Dedifferentiated amniotic fluid mesenchymal stem cell (primary cell): ENCODE measurements around the gene DOCK8.

Source experiments
- DNase-seq: peaks from one replicate; pipeline ENCODE4 v3.0.0-alpha.2; 2016; ENCODE audit errors: extremely low spot score

The DOCK8 gene

DNA sequence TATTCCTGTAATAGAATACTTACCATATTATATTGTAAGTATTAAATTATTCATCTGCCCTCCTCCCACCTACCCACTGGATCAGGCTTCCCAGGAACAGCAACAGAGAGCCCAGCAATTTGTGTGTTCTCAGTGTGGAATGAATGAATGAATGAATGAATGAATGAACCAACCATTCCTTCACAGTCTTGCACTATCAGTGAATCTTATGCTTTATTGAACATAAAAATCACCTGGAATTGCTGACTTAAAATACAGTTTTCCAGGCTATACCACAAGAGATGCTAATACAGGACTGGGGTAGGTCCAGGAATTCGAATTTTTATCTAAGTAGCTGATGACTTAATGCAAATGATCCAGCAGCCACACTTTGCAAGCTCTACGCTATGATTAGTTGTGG lies 51.6 kb downstream of the DOCK8 start:
- DNase-seq, result no peak

DNA sequence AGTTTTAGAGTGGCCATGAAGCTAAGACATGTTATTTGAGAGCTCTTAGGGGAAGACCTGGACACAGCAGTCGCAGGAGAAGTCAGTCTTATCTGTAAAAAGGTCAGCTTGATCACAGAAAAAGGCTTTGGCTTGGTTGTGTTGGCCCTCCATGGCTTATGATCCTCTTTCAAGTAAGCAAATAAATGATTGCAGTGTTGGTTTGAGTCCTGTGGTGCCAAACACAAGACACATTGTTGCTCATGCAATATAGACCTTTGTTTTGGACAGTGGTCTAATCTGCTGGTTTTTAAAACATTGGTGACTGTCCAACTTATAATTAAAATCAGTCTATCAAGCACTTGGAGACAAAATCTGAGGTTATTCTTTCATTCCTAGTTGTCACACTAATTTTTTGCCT lies 54.0 kb downstream of the DOCK8 start:
- DNase-seq, result no peak

DNA sequence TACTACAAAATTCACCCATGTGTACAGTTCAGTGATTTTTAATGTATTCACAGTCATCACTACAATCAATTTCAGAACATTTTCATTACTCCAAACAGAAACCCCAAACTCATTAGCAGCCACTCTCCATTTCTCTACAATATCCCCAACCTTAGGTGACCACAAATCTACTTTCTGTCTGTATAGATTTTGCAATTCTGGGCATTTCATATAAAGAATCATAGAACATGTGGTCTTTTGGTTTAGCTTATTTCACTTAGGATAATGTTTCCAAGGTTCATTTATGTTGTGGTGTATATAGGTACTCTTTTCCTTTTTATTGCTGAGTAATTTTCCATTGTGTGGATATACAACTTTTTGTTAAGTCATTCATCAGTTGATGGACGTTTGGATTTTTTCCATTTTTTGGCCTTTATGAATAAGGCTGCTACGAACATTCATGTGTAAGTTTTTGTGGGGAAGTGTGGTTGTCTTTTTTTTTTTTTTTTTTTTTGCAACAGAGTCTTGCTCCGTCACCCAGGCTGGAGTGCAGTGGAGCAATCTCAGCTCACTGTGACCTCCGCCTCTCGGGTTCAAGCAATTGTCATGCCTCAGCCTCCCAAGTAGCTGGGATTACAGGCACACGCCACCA lies 54.5 kb downstream of the DOCK8 start:
- no peak for DNase-seq

DNA sequence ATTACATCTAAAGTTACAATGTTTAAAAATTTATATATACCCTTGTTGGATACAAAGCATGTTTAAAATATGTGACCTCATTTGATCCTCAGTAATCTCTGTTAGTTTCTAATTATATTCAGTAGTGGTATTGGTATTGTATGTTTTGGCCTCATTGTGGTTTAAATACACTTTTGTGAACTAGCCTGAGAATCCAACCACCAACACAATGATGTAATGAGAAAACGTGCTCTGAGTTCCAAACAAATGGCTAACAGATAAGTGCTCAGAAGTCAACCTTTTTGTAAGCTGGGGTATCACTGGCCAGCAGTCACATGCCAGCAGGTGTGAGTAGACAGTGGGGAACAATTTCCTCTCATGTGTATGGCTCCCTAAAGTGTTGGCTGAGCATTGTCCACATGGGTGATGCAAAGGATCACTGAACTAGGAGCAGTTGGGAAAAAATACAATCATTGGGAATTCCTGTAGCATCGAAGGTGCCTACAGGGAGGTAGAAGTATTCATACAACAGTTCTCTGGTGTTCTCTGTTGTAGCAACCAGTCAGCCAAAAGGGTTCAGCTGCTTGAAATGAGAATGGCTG lies 56.1 kb downstream of the DOCK8 start:
- DNase-seq, result no peak

DNA sequence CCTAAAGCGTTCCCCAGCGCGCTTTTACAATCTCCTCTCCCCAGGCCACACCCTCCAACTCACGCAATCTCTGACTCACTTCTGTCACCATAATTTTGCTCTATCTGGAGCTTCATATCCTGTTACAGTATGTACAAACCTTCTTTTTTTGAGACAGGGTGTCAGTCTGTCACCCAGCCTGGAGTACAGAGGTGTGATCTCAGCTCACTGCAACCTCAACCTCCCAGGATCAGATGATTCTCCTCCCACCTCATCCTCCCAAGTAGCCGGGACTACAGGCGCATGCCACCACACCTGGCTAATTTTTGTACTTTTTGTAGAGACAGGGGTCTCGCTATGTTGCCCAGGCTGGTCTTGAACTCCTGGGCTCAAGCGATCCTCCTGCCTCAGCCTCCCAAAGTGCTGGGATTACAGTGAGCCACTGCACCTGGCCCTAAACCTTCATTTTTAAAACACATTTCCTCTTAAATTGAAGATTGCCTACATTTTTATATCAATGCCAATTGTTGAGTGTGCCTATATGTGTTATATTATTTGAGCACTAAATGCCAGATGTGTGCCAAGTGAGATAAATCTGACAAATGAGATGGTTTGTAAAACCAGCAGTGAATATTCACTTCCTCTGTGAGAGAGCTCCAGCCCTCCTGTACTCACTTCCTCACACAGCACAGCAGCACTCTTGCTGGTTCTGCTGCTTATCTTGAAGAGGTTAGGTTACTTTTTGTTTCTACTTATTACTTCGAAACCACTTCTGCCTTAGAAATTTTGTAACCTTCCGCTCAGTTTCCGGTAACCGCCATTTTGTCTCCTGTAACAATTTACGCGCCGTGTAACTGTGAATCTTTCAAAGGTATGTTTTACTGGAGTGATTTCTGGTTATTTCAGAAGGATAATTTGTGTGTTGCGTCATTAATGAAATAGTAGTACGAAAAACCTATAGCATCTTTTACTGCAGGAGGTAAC lies 57.9 kb downstream of the DOCK8 start:
- DNase-seq, result no peak

DNA sequence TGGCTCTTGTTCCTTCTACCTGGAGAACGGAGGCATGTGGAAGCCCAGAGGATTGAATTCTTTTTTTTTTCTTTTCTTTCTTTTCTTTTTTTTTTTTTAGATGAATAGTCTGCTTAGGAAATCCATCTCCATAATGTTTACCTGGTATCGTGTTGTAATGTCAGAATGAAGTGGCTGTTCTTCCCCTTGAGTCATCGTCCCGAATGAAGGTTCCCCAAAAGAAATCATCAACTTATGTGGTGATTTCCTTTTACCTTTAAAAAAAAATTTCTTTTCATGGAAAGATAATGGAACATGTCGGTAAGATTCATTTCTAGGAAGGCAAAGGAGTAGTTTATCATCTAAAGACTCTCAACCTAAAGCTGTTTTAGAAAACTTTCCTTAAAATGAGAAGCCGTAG lies 59.7 kb downstream of the DOCK8 start:
- DNase-seq, result no peak

DNA sequence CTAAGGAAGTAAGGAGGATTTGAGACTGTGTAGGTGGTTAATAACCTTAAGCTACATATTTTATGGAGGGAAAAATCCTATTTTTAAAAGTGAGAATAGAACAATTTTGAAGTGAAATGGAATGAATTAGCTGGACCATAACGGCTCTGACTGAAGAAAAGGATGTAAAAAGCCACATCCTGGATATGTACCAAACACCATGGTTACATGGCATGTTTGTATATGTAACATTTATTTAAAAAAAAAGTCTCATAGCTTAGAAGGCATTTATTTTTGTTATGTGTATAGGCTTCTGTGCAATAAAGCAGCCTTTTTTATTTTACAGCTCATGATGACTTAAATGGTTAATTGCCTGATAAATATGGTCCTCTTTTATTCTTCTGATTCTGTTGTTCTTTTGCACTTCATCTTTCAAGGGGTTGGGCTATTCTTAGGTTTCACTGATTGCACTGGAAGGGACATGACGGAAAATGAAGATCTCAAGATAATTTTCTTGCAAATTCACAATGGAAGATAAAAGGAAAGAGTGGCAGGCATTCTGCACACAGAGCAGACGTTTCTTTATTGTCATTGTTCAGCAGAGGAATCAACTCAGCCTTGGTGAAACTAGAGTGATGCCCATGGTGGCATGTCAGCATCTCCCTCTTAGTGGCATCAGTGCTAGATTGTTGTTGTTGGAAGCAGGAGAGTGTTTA lies 63.1 kb downstream of the DOCK8 start:
- DNase-seq, result no peak

DNA sequence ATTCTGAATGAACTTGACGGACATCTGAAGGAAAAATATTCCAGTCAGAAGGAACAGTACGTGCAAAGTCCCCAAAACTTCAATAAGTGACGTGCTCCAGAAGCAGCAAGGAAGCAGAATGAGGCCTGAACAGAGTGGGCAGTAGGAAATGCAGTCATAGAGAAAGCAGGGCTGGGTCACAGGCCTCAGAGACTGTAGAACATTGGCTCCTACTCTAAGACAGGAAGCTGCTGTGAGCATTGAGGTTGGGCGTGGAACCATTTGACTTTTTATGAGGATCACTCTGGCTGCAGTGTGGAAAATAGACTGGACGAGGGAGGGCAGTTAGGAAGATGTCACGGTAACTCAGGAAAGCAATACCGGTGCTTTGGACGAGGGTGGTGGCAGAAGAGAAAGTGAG lies 64.0 kb downstream of the DOCK8 start:
- no peak for DNase-seq

DNA sequence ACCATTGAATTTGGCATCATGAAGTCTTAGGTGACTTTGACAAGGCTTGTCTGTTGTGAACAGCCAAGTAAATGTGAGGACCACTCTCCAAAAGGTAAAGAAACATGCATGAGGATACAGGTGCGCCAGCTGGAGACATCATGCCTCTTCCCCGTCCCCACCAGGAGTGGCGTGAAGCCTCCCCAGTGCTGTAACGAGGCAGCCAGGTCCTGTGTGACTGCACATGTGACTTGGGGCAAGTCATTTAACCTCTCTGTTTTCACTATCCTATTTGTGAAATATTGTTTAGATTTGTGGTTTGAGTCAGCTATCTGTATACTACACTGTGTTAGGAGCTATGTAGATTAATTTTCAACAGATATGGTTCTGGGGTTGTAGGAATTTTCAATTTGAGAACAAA lies 65.0 kb downstream of the DOCK8 start:
- no peak for DNase-seq

DNA sequence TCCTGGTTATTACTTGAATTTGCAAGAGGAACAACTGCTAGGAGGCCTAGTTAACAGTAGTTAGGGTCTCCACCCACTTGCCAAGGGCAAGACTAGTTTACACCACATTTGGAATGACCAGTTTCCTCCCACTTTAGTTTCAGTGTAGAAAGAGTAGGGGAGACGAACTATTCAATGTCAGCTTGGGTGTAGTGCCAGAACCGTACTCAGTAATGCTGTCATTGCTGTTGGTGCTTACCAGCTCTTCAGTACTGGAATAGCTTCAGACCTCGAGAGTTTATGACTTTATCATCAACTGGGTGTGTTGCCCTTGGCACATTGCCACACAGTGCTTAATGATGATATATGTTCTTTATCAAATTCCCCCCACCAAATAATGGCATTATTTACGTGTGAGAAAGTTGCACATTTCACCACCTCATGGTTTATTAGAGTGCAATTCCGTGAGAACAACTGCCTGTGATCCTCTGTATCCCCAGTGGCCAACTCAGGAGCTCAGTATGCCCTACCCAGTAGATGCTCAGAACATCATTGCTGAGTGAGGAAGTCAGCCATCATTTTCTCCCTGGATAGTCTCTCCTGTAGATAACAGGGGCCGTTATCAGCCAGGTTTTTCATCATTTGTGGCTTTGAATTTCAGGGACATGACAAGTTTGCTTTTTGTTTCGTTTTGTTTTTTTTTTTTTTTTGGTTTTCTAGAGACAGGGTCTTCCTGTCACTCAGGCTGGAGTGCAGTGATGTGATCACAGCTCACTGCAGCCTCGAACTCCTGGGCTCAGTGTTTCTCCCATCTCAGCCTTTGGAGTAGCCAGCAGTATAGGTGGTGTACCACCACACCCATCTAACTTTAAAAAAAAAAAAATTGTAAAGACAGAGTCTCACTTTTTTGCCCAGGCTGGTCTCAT lies 67.3 kb downstream of the DOCK8 start:
- no peak for DNase-seq

DNA sequence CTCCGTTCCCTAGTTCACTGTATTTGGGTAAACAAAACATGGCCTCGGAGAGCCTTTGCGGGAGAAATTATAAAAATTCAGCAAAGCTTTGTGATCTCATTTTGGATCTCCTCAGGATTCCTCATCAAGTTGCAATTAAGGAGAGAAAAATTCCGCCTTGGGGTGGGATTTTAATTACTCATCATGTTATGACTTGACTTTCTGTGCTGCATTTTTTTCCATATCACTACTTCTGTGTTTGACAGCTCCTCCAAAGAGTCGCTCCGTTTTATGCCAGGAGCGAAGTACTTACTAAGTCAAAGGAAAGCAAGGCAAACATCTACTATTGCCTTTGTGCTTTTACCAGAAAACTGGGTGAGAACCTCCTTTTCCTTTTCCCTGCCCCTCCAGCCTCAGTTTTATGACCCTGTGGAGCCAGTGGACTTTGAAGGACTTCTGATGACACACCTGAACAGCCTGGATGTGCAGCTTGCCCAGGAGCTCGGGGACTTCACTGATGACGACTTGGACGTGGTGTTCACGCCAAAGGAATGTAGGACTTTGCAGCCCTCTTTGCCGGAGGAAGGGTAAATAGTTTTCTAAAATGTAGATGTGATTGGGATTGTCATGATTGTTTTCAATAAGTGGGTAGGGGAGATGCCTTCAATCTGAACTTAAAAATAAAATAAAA lies 71.5 kb downstream of the DOCK8 start:
- no peak for DNase-seq

DNA sequence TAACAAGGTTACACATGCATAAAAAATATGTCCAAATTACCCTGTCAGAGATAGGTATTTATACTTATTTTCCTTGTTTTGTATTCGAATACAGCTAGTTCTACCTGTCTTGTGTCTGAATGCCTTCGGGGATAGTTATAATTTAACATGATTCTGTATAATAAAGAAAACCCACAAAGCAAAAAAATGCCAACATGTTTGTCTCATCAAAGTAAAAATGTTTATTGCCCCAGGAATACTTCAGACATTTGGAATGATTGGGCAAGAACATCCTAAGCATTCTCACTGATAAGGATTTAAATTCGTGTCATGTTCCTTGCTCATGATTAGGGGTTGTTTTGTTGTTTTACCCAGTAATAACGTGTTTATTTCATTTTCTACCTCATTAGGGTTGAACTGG lies 74.5 kb downstream of the DOCK8 start:
- no peak for DNase-seq

DNA sequence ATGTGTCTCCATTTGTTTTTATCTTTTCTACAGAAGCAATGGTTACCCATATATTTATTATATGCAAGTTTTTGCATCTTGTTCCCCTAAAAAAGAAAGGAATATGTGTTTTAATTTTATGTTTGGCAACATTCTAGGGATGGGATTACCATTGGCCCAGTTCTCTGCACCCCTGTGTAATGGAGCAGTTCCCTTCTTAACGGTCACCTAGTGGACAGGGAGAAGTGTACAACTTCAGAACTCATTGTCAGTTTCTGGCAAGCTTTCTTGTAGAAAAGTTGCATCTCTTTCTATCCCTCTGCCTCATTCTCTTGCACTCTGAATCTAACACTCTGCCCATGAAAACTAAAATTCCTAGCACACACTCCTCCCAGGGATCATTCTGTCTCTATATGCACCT lies 78.2 kb downstream of the DOCK8 start:
- DNase-seq, result no peak

DNA sequence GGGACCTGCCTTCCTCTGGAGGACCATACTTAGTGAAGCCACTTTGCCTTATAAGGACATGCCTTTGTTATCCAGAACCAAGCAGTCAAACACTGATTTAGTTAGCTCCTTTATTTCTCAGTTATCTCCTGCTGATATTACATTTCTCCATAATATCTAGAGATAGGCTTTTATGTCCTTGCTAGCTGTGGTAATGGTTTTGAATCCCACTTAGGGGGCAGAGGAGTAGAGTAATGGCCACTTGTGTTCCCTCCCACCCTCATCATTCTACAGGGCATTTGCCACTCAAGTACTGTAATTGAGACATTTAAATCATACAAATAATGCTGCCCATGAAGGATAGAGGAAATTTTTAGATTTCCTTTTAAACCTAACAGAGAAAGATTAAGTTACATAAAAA lies 80.9 kb downstream of the DOCK8 start:
- DNase-seq, result no peak

DNA sequence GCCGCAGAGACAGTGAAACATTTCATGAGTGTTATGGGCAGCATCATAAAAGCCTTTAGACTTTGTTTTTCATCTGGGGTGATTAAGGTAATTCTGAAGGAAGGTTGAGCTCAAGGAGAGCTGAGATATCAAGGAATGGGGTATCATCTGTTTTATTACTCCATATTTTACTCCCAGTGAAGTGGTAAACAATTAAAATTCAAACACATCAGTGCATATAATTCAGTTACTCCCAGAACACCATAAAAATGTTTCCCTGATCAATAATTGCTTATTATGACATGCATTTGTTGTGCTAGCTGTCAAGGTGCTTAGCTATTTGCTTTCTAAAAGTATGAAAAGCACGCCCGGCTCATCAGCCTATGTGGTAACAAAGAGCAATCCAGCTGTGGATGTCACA lies 81.7 kb downstream of the DOCK8 start:
- no peak for DNase-seq

DNA sequence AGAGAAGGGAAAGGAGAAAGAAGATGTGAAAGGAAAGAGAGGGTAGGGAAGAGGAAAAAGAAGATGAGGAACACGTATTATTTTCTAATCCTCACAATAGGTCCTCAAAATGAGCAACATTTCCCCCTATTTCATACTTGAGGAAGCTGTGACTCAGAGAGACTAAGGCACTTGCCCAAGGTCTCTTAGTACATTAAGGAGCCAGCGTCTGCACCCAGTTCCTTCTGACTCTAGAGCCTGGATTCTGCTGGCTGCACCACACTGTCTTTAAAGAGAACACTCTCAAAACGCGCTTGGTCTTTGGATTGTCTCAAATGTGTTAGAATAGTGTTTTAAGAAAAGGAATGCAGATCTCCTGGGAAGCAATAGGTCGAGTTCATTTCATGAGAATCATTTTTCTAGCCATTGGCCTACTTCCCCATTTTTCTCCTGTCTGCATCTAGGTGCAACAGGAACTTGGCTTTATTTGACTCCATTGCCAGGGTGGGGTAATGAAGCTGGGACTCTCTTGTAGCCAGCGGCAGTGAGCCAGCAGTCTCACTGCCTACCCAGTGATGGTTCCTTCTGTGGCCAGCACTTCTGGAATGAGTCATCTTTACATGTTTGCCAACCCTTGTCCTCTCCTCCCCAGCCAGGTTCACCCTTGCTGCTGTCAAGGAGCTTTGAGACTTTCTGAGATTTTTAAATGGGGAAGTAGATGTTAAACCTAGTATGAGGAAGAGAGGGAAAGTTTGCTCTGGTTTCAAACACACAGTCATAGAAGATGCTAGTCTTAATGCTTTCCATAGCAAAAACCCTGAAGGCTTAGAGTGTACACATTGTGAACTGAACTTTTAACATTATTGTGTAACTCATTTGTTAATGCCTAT lies 82.7 kb downstream of the DOCK8 start:
- DNase-seq, result no peak

DNA sequence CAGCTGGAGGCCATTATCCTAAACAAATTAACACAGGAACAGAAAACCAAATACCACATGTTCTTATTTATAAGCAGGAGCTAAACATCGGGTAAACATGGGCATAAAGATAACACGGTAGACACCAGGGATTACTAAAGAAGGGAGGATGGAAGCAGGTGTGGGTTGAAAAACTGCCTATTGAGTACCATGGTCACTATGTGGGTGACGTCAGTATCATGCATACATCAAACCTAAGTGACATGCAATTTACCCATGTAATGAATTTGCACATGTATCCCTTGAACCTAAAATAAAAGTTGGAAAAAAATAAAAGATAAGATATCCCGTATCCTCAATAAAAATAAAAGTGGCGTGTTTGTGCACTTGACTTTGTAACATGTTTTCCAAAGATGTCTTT lies 88.8 kb downstream of the DOCK8 start:
- DNase-seq, result no peak

DNA sequence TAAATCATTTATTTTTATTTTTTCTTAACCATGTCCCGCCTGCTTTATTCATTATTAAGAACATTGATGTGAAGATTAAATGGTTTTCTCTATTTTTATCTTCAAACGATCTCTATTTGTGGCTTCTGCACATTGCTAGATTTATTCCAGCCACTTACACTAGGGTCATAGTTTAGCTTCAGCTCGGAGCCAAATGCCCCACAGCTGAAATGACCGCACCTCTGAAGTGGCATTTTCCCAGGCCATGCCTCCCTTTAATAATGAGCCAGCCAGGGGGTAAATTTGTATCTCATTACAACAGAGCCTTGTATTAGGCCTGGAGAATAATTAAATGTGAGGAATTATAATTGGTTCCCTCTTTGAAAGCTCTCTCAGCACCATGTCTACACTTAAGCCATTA lies 89.4 kb downstream of the DOCK8 start:
- no peak for DNase-seq

DNA sequence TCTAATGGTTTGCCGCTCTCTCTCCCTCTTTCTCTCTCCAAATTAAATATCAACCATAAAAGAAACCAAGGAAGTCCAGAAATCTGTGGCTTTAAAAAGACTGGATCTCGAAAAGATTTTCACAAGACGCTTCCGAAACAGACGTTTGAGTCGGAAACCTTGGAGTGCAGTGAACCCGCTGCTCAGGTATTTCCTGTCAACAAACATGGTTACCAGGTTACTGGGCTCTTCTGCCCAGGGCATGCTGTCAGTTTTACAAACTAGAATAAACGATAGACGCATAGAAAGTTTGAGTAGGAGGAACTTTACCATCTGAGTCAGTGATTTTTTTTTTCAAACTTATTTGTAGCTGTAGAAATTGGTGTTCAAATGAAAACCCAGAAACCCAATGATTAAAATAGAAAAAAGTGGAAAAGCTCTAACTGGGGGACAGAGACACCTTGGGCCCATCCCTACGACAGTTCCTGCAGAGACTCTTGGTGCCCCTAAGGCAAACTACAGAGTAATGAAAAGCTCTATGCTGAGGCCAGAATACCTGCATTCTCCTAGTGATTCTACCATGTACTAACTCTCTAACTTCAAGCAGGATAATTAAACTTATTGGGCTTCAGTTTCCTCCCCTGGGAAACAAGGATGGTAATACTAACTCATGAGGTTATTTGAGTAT lies 90.0 kb downstream of the DOCK8 start:
- DNase-seq, result no peak
